Caco-2 (cell line): ENCODE results near the gene ZNF813. TPM values are rescaled to one million over a fixed set of nuclear protein-coding genes. Genes with fewer than 3 reads are reported as not detected.
"Not testable (repeated sequence)": the region's sequence is repeated elsewhere in the genome, so short reads cannot be mapped to it uniquely, and the experiment has no call there.

Experiments used
- BruUV-seq: library from RNA; stranded (reverse); fragments of 400-500 nt; replicated peaks from 2 replicates; lab custom pipeline; 2021; lab: Mats Ljungman, UMichigan
- CTCF ChIA-PET: fragments of 300-600 bp; sonication (Branson Sonifier 250); formaldehyde crosslinking; loops from one replicate; lab custom pipeline; 2022; ENCODE audit warnings: antibody characterized with exemption; lab: Charles Lee
- POLR2A ChIA-PET: fragments of 300-600 bp; sonication (Branson Sonifier 250); formaldehyde crosslinking; loops from one replicate; lab custom pipeline; 2022; ENCODE audit warnings: antibody characterized with exemption; lab: Charles Lee
- DNase-seq, 2 experiments: peaks; one replicate each; pipeline versions ENCODE4 v3.0.0 to v3.0.0-alpha.2; 2020 to 2022
- H3K27me3 ChIP-seq: replicated peaks from 2 replicates; pipeline ENCODE4 v1.6.0; 2011; ENCODE audit warnings: low read length; ENCODE audit not compliant: control insufficient read depth, insufficient read depth
- H3K36me3 ChIP-seq: 2 replicates; pipeline ENCODE4 v1.5.1; 2011; ENCODE audit warnings: low read length; ENCODE audit not compliant: control insufficient read depth, insufficient read depth
- H3K4me1 ChIP-seq: fragments of 250-450 bp; sonication (Bioruptor Pico); 2 replicates; pipeline ENCODE4 v1.5.1; 2020; ENCODE audit warnings: mild to moderate bottlenecking
- H3K4me3 ChIP-seq: 2 replicates; pipeline ENCODE4 v1.5.1; 2011; ENCODE audit warnings: low read depth, mild to moderate bottlenecking, control low read depth, low read length
- H3K9me3 ChIP-seq: fragments of 250-450 bp; sonication (Bioruptor Pico); 2 replicates; pipeline ENCODE4 v1.5.1; 2020; ENCODE audit warnings: mild to moderate bottlenecking, moderate library complexity
- H3K27ac Mint-ChIP-seq: one replicate; pipeline ENCODE4 v1.8.0; 2022; ENCODE audit warnings: mixed read lengths; ENCODE audit not compliant: unreplicated experiment
- H3K27me3 Mint-ChIP-seq: one replicate; pipeline ENCODE4 v1.8.0; 2022; ENCODE audit warnings: mixed read lengths; ENCODE audit not compliant: insufficient read depth, unreplicated experiment
- H3K36me3 Mint-ChIP-seq: one replicate; pipeline ENCODE4 v1.8.0; 2022; ENCODE audit warnings: mild to moderate bottlenecking, mixed read lengths; ENCODE audit not compliant: insufficient read depth, unreplicated experiment
- H3K4me1 Mint-ChIP-seq: one replicate; pipeline ENCODE4 v1.8.0; 2022; ENCODE audit warnings: low read depth, mixed read lengths; ENCODE audit not compliant: unreplicated experiment
- H3K4me3 Mint-ChIP-seq: one replicate; pipeline ENCODE4 v1.8.0; 2022; ENCODE audit warnings: mild to moderate bottlenecking, moderate library complexity, mixed read lengths; ENCODE audit not compliant: unreplicated experiment
- H3K9me3 Mint-ChIP-seq: one replicate; pipeline ENCODE4 v1.8.0; 2022; ENCODE audit warnings: mixed read lengths; ENCODE audit not compliant: unreplicated experiment
- intact Hi-C: fragments of 100-400 bp; cut with micrococcal nuclease; formaldehyde crosslinking; loops from one replicate; pipeline ENCODE4 v1.10.0; 2022; ENCODE audit not compliant: unreplicated experiment
- total RNA-seq: library from RNA; stranded (reverse); gene quantifications from 2 replicates; pipeline ENCODE4 v1.2.3, GENCODE V29; 2022
- TF ChIP-seq, protein P1 (sequence below), 2 experiments: fragments of 200-600 bp in 1 of 2; IDR thresholded peaks; 1 replicate in 1 of 2; 2 replicates in 1 of 2; pipeline versions ENCODE4 v1.5.1 to v1.8.0; 2011 to 2022; ENCODE audit warnings: antibody characterized with exemption in 1 of 2, control low read depth in 1 of 2, inconsistent platforms in 1 of 2, low read depth in 1 of 2, low read length in 1 of 2, mild to moderate bottlenecking in 1 of 2, moderate library complexity in 1 of 2; ENCODE audit not compliant: insufficient read depth in 1 of 2, severe bottlenecking in 1 of 2, unreplicated experiment in 1 of 2

ZNF813 gene
- total RNA-seq, 1 experiment from 2014 or later, result 7.9 TPM

DNA sequence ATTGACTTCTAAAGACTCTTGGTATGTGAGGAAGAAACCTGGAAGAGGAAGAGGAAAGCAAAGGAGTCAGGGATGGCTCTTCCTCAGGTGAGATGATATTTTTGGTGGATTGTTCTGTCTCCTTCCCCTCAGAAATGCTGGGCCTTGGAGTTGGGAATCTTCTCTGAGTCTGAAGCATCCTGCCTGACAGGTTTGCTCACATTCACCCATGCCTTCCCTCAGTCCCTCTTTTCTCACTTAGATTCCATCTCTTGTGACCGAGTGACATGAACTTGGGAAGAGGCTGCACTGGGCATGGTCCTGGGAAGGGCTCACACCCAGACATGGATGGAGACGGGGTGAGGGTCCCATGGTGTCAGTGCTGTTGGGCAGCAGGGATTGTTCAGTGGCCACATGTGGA, 16.2 kb downstream of the ZNF813 start:
- intact Hi-C loops, H3K4me1 ChIP-seq, H3K36me3 ChIP-seq, H3K27me3 Mint-ChIP-seq, H3K4me3 ChIP-seq, H3K4me3 Mint-ChIP-seq, POLR2A ChIA-PET, CTCF ChIA-PET, BruUV-seq, H3K4me1 Mint-ChIP-seq, H3K27me3 ChIP-seq, H3K27ac Mint-ChIP-seq, DNase-seq: not testable (repeated sequence)
- Mint-ChIP-seq H3K9me3 (peaks cover 39% of the 10 kb centered on the region), H3K36me3 (peaks cover 93% of the 10 kb centered on the region)
- H3K9me3 ChIP-seq, result peaks cover 24% of the 10 kb centered on the region

DNA sequence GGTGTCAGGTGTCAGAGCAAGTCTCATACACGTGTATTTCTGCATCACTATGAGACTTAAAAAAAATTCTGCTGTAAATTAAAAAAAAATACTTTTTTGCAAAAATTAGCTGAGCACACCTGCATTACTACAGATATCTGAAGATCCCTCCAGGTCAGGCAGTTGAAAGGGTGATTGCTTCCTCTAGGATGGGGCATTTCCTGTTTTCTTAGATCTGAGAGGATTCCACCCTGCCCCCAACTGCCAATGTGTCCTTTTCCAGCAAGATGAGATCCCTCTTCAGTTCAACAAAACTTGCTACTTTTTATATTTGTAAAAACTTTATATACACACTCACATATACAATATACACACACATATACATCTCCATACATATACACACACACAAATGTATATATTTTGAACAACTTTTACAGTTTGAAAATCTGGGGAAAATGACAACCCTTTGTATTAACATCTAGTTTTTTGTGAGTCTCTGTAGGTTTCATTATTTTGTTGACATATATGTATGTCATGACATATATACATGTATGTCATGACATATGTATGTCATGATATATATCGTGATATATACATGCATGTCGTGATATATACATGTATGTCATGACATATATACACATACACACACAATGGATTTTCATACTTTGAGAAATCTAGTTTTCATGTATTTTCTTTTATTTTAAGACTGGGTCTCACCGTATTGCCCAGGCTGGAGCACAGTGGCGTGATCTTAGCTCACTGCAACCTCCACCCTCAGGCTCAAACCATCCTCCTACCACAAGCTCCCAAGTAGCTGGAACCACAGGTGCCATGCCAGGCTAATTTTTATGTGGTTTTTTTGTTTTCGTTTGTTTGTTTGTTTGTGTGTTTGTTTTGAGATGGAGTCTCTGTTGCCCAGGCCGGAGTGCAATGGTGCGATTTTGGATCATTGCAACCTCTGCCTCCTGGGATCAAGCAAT, 17.8 kb downstream of the ZNF813 start:
- peaks cover 7% of the 10 kb centered on the region for H3K36me3 ChIP-seq
- Mint-ChIP-seq H3K27ac (no peak overlapping the region), H3K36me3 (peaks cover 88% of the 10 kb centered on the region), H3K27me3 (no peaks in the 10 kb centered on the region), H3K4me1 (no peaks in the 10 kb centered on the region), H3K9me3 (peaks cover 28% of the 10 kb centered on the region), H3K4me3 (no peak overlapping the region)
- ChIA-PET CTCF (no interaction called here), POLR2A (no interaction called here)
- no peaks in the 10 kb centered on the region for H3K27me3 ChIP-seq
- H3K9me3 ChIP-seq, result peaks cover 38% of the 10 kb centered on the region
- no TSS peak for BruUV-seq
- TF ChIP-seq, protein P1, sequence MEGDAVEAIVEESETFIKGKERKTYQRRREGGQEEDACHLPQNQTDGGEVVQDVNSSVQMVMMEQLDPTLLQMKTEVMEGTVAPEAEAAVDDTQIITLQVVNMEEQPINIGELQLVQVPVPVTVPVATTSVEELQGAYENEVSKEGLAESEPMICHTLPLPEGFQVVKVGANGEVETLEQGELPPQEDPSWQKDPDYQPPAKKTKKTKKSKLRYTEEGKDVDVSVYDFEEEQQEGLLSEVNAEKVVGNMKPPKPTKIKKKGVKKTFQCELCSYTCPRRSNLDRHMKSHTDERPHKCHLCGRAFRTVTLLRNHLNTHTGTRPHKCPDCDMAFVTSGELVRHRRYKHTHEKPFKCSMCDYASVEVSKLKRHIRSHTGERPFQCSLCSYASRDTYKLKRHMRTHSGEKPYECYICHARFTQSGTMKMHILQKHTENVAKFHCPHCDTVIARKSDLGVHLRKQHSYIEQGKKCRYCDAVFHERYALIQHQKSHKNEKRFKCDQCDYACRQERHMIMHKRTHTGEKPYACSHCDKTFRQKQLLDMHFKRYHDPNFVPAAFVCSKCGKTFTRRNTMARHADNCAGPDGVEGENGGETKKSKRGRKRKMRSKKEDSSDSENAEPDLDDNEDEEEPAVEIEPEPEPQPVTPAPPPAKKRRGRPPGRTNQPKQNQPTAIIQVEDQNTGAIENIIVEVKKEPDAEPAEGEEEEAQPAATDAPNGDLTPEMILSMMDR (IDR thresholded peaks at IDR 0.05; ENCODE audit: insufficient read depth in 1 of 2, low read depth in 1 of 2, low read length in 1 of 2, severe bottlenecking in 1 of 2, unreplicated experiment in 1 of 2), result no peak
- DNase-seq, result no peak
- no peak overlapping the region for H3K4me3 ChIP-seq
- intact Hi-C loops, result no loop called here
- H3K4me1 ChIP-seq, result no peaks in the 10 kb centered on the region

DNA sequence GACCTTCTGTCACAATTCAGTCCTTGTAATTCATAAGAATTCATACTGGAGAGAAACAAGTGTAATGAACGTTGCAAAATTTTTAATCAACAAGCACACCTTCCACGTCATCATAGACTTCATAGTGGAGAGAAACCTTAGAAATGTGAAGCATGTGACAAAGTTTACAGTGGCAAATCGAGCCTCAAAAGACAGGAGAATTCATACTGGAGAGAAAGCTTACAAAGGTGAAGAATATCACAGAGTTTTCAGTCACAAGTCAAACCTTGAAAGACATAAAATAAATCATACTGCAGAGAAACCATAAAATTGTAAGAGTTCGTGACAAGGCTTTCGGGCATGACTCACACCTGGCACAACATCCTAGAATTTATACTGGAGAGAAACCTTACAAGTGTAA, 24.6 kb downstream of the ZNF813 start:
- no TSS peak for BruUV-seq
- peaks cover 74% of the 10 kb centered on the region for H3K36me3 Mint-ChIP-seq
- DNase-seq, result no peak
- H3K4me3 Mint-ChIP-seq, result no peak overlapping the region
- H3K36me3 ChIP-seq, result peaks cover 7% of the 10 kb centered on the region
- TF ChIP-seq, protein P1 (IDR thresholded peaks at IDR 0.05; ENCODE audit: insufficient read depth in 1 of 2, low read depth in 1 of 2, low read length in 1 of 2, severe bottlenecking in 1 of 2, unreplicated experiment in 1 of 2), result no peak
- H3K9me3 ChIP-seq, result peaks cover 27% of the 10 kb centered on the region
- POLR2A ChIA-PET, result no interaction called here
- H3K27me3 Mint-ChIP-seq, result no peaks in the 10 kb centered on the region
- no peaks in the 10 kb centered on the region for H3K27me3 ChIP-seq
- H3K4me1 ChIP-seq, result no peaks in the 10 kb centered on the region; the same call in 1 of the 2 replicates
- H3K9me3 Mint-ChIP-seq, result peaks cover 51% of the 10 kb centered on the region
- H3K4me3 ChIP-seq, result no peak overlapping the region
- no peak overlapping the region for H3K27ac Mint-ChIP-seq
- H3K4me1 Mint-ChIP-seq, result peaks cover 5% of the 10 kb centered on the region
- intact Hi-C loops, result no loop called here
- CTCF ChIA-PET, result no interaction called here

DNA sequence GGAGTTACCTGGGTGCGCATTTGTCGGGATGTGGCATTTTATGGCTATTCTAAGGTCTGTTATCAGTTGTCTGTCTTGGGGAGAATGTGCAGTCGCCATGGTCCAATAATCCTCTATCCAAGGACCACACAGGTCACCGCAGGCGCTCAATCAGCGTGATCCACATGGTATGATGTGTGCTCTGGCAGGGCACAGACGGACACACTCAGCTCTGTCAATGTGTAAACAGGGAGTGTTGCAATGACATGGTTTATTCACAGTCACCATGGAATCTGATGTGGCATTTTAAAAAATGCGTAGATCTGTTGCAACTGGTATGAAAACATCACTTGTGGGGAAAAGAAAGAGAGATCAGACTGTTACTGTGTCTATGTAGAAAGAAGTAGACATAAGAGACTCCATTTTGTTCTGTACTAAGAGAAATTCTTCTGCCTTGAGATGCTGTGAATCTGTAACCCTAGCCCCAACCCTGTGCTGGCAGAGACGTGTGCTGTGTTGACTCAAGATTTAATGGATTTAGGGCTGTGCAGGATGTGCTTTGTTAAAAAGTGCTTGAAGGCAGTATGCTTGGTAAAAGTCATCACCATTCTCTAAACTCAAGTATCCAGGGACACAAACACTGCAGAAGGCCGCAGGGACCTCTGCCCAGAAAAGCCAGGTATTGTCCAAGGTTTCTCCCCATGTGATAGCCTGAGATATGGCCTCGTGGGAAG, 29.9 kb downstream of the ZNF813 start:
- H3K36me3 ChIP-seq, H3K27me3 ChIP-seq, CTCF ChIA-PET, intact Hi-C loops, H3K27me3 Mint-ChIP-seq, H3K4me3 ChIP-seq, BruUV-seq, POLR2A ChIA-PET: not testable (repeated sequence)
- Histone ChIP-seq H3K9me3 (peaks cover 22% of the 10 kb centered on the region), H3K4me1 (peaks cover 14% of the 10 kb centered on the region)
- Mint-ChIP-seq H3K36me3 (peaks cover 37% of the 10 kb centered on the region), H3K27ac (peak overlapping the region; percentile 72), H3K4me3 (peak overlapping the region; percentile 45), H3K9me3 (peaks cover 26% of the 10 kb centered on the region), H3K4me1 (peaks cover 17% of the 10 kb centered on the region)
- peak; percentile 38 to 44 for DNase-seq

DNA sequence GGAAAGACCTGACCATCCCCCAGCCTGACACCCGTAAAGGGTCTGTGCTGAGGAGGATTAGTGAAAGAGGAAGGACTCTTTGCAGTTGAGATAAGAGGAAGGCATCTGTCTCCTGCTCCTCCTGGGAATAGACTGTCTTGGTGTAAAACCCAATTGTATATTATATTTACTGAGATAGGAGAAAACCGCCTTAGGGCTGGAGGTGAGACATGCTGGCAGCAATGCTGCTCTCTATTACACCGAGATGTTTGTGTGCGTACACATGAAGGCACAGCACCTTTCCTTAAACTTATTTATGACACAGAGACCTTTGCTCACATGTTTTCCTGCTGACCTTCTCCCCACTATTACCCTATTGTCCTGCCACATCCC, 30.5 kb downstream of the ZNF813 start:
- BruUV-seq, intact Hi-C loops, H3K27me3 Mint-ChIP-seq, CTCF ChIA-PET, DNase-seq, H3K27me3 ChIP-seq, POLR2A ChIA-PET, H3K36me3 ChIP-seq, H3K4me3 ChIP-seq, H3K4me3 Mint-ChIP-seq: not testable (repeated sequence)
- Mint-ChIP-seq H3K27ac (peak overlapping the region; percentile 72), H3K36me3 (peaks cover 37% of the 10 kb centered on the region), H3K9me3 (peaks cover 21% of the 10 kb centered on the region), H3K4me1 (peaks cover 17% of the 10 kb centered on the region)
- peaks cover 22% of the 10 kb centered on the region for H3K9me3 ChIP-seq
- H3K4me1 ChIP-seq, result peaks cover 14% of the 10 kb centered on the region
